ENCODE data around the gene TPRKB.
"Not testable (repeated sequence)": the region's sequence is repeated elsewhere in the genome, so short reads cannot be mapped to it uniquely, and the experiment has no call there.

Gene TPRKB

DNA sequence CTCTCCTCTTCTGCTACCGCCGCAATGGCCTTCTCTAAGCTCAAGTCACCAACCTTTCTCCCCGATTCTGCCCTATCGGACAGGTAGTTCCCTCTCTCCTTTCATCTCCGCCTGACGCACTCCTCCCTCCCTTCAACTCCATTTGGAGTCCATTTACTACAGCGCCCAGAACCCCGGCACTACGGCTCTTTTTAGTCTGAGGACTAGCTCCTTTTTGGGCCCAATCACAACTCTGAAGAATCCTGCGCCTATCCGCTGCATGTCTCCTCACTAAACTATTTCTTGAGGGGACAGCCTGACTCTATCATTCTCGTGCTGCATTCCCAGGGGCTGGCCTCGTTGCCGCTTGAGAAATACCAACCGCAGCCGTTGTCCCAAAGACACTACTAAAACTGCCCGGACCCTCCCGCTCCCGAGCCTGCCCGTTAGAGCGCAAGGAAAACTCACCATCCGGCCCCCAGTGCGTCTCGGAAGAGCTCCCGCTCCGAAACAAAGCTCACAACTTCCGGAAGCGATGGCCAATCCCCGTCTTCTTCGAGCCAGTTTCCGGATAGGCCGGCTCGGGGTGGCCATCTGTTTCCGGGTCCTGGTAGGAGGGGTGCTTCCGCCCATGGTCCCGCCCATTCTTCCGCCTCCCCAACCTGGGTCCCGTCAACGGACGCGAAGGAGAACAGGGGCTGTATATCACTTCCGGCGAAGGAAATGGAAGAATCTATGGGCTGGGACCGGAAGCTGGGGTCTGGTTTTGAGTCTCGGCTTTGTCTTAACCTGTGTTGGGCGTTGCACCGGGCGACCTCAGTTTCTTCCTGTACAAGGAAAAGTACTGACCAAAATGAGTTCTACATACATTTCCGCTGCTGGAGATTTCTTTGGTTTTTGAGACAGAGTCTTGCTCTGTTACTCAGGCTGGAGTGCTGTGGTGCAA is at the start of gene TPRKB:
TPRKB (minus strand) TSS at position 491 of the 925 bp plus-strand sequence. CDS start 2,776 bp downstream, outside the sequence.
- DNase-seq, result peak; percentile 92

- not testable (repeated sequence) for DNase-seq
These were observed 46.7 kb upstream of the TPRKB start, which contains the start of gene C2orf78 for GRCh38 chr2:73783883-73784282. TSS of gene C2orf78 (plus strand) at chr2:73784183. CDS start at chr2:73784310, 127 bp downstream.

DNA sequence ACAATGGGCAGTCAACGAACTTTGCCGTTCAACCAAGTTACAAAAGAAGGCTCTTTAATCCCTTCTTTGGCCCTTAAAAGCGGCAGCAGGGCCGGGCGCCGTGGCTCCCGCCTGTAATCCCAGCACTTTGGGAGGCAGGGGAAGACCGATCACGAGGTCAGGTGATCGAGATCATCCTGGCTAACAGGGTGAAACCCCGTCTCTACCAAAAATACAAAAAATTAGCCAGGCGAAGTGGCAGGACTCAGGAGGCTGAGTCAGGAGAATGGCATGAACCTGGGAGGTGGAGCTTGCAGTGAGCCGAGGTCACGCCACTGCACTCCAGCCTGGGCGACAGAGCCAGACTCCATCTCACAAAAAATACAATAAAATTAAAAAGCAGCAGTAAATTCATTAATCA is 46.3 kb upstream of the TPRKB start:
- not testable (repeated sequence) for DNase-seq

DNA sequence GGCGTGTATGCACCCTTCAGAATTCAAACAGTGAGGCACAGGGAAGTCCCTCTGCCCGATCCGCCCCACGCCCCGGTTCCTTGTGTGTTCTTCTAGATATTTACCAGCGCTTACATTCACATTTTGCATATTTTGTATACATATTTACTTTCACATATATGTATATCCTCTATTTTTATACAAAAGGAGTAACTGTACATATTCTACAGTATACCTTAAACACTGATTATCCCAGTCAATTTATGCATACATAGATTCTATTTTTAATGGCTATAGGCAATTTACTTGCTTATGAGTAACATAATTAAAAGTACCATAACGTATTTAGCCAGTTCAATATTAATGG is 43.1 kb upstream of the TPRKB start:
- DNase-seq, result no peak

- DNase-seq, result peak; percentile 88
These were observed 42.5 kb upstream of the TPRKB start, which contains the start of gene DUSP11 for GRCh38 chr2:73779467-73780236. TSS of gene DUSP11 (minus strand) at chr2:73780103. CDS start at chr2:73779974, 129 bp downstream.

- not testable (repeated sequence) for DNase-seq
These were observed 41.8 kb upstream of the TPRKB start for GRCh38 chr2:73778867-73779466.

- no peak for DNase-seq
These were observed 39.8 kb upstream of the TPRKB start for GRCh38 chr2:73776869-73777519.

DNA sequence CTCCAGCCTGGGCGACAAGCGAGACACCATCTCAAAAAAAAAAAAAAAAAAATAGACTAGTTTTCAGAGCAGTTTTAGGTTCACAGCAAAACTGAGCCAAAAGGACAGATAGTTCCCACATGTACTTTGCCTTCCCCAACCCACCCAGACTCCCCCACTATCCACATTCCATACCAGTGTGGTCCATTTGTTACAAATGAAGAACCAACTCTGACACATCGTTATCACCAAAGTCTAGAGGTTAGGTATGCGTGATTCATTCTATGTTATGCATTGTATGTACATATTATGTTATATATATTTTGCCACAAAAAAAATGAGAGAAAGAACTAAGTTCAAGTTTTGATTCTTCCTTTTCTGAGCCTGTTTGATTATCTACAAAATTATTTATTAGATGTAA is 39.2 kb upstream of the TPRKB start:
- no peak for DNase-seq

- no peak for DNase-seq
These were observed 35.7 kb upstream of the TPRKB start for GRCh38 chr2:73772819-73773218.

- DNase-seq, result no peak
These were observed 33.6 kb upstream of the TPRKB start for GRCh38 chr2:73770725-73771124.

- no peak for DNase-seq
These were observed 29.8 kb upstream of the TPRKB start for GRCh38 chr2:73766994-73767393.

DNA sequence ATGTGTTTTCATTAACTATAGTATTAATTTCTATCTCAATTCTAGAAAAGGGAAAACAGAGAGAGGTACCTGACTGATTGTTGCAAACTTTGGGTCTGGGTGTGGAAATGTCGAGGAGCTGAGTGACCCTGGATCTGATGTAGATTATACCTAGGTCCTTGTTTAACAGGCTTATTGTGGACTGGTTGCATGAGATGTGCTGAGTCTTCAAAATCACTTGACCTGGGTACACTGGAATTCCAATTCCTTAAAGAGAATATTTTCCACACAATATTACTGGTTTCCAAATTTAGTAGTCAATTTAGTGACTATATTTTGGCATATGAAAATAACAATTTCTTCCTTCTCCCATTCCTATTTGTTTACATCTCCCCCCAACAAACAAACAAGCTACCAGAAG is 29.2 kb upstream of the TPRKB start:
- DNase-seq, result no peak

GRCh38 chr2:73764945-73765344 is 27.8 kb upstream of the TPRKB start:
- no peak for DNase-seq

DNA sequence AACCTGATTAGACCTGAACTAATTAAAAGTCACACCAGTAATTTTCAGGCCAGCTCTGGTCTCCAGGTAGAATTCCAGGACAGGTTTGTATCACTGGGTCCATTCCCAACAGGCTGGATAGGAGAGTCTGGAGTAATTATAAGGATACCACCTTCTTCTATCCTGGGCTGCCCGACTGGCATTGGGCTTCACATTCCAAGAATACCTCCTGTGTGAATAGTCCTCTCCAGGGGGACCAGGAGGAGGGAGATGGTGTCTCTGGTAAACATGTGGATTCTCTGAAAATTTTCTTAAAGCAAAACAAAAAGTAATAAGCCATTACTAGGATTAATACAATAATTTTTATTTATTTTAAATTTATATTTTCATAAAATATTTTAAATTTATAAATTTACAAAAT is 25.4 kb upstream of the TPRKB start:
- no peak for DNase-seq

DNA sequence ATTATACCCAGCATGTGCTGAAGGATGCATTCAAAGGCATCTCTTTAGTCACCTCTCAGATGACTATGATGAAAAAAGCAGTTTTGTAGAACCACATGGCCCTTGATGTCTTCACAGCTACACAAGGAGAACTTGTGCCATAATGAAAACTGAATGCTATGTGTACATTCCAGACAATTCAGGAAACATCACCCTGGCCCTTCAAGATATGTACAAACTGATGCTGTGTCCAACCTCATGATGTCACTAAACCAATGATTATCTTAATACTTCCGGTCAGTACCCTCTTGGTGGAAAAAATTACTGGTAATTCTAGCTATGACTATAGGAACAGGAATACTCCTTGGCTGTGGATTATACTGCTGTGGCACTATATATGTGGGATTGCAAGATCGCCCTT is 22.8 kb upstream of the TPRKB start:
- no peak for DNase-seq

DNA sequence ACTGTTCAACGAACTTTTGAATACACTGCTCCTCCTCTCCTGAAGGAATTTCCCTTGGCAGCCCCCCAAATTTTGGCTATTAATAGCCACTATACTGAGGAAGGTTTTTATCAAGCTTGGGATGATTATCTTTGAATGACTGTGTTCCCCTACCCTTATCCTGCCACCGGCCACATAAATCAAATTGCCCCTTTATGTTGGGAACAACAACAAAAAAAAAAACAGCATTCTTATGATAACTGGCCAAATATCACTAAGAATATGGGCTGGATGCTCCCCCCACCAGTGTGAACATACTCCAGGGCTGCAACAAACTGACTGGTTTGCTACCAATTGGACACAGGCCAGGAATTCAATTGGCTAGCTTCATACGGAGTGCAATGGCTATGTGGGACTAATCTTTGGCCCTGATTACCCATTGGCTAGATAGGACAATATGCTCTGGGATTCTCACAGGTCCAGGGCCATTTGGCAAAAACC is 22.2 kb upstream of the TPRKB start:
- no peak for DNase-seq

DNA sequence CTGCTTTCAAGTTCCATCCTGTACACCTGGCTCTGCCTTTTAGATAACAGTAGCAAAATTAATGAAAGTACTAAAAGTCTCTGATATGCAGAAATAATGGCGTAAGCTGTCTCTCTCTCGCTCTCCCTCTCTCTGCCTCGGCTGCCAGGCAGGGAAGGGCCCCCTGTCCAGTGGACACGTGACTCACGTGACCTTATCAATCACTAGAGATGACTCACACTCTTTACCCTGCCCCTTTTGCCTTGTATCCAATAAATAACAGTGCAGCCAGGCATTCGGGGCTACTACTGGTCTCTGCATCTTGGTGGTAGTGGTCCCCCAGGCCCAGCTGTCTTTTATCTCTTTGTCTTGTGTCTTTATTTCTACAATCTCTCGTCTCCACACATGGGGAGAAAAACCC is 17.2 kb upstream of the TPRKB start:
- DNase-seq, result not testable (repeated sequence)

- DNase-seq, result no peak
These were observed 12.2 kb upstream of the TPRKB start for GRCh38 chr2:73749314-73749713.

DNA sequence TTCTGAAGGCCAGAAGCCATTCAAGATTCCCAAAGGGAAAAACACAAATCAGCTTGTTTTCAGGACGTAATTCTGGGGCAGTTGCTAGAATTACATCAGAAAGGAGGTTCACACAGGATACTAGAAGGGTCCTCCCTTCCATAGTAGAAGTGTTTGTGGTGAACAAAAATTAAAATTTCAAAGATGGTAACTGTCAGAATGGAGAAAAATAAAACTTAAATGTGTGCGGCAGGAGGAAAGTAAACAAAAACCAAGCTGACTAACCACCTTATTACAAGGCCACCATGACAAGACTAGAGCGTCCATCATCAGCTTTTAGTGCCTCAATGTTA is 9.7 kb upstream of the TPRKB start:
- no peak for DNase-seq

DNA sequence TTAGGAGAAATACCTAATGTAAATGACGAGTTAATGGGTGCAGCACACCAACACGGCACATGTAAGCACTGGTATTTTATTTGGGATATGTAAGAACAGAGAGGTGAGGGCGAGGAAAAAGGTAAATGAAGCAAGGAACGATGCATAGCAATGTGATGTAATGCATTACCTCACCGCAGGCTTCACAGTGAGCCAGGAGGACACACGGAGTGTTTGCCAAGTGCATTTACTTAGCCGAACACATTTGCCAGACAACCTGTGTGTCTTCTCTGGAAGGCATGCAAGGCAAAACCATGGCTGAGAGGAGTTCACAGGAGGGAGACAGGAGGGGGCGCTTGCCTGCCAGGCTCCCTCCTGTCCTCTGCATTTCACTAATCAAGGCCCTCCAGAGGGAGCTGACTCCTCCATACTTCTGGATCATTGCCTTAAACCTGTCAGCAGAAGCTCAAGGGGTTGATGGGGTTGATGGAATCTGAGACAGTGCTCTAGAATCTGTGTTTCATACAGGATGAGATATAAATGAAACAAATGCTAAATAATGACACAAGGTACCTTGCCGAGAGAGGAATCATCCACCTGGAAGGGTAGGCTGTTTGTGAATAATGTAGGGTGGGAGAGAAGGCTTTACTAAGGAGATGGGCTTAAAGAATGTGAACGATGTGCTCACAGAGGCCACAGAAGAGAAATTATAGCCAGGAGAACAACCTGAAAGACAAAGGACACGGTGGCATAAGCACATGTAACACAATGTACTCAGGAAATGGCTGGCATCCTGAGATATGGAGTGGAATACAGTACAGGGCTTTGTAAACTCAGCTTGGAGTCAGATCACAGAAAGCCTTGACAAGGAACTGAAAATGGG is 9.1 kb upstream of the TPRKB start:
- DNase-seq, result no peak

- no peak for DNase-seq
These were observed 3.6 kb upstream of the TPRKB start for GRCh38 chr2:73740767-73741166.

DNA sequence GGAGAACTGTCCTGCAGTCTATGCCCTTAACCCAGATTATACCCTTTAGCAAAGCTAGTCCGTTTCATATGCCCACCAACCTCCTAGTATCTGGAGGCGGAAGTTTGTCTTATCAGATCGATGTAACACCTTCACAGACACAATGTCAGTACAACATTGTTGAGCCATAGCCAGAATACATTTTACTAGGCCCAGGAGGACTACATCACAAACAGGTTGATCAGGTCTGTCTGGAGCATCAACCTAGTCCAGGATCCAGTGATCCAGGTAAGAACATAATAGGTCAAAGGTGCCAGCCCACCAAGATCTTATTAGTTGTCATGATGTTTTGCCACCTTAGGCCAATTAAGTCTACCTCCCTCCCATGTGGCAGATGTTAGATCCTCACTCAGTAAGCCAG is 2.0 kb upstream of the TPRKB start:
- no peak for DNase-seq

Data from NCI-H1105 (cell line).